Muscle layer of colon (tissue), 2 donors: ENCODE results near the gene AKAP7.

Experiments
- H3K27ac ChIP-seq: one replicate; pipeline ENCODE4 v1.7.0; 2013; ENCODE audit warnings: low read depth, mild to moderate bottlenecking, low read length, moderate library complexity
- H3K27me3 ChIP-seq, 2 donors: one replicate each; pipeline ENCODE4 v1.7.0; 2013; ENCODE audit warnings: low read length in 2 of 2, mild to moderate bottlenecking in 2 of 2; ENCODE audit not compliant: insufficient read depth in 2 of 2, control insufficient read depth in 1 of 2
- H3K36me3 ChIP-seq: one replicate; pipeline ENCODE4 v1.7.0; 2013; ENCODE audit warnings: mild to moderate bottlenecking, low read length; ENCODE audit not compliant: insufficient read depth
- H3K4me1 ChIP-seq: one replicate; pipeline ENCODE4 v1.7.0; 2013; ENCODE audit warnings: mild to moderate bottlenecking, low read length; ENCODE audit not compliant: insufficient read depth
- H3K4me3 ChIP-seq, 2 donors: one replicate each; pipeline ENCODE4 v1.7.0; 2013; ENCODE audit warnings: low read length in 2 of 2, low read depth in 1 of 2, mild to moderate bottlenecking in 1 of 2, moderate library complexity in 1 of 2
- H3K9ac ChIP-seq: one replicate; pipeline ENCODE4 v1.7.0; 2013; ENCODE audit warnings: low read length
- H3K9me3 ChIP-seq: one replicate; pipeline ENCODE4 v1.7.0; 2013; ENCODE audit warnings: mild to moderate bottlenecking, low read length
- donor health status: abdominal sarcoma.
- donor health status: Adenocarcinoma of cecum.

The AKAP7 gene

DNA sequence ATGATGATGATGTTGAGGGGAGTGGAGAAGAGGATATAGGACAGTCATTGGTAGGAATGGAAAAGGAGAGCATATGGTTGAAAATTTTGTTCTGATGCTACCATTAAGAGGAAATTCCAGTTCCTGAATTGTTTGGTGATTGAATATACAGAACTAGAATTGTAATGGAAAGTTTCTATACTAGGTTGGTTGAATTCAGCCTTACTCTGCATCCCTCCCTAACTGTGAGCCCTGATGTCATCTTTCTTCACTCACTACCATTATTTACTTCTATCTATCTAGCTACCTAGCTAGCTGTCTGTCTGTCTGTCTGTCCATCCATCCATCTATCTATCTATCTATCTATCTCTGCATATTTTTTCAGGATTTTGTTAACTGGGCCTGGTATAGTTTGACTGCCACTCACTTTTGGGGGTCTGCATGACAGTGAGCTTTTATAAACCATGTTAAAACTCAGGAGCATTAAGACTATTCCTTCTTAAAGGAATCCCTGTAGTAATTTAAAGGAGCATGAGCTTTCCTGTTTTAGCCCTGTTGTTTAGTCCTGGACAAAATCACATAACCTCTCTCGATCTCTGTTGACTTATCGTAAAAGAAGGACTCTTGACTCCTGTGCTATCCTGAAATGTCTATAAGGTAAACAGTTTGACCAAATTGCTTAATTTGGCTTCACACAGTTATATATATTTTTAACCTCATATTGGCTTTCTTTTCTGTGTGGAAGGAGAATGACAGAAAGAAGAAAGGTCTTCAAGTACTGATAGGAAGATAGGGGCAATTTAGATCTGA lies 71.4 kb downstream of the AKAP7 start:
- Histone ChIP-seq H3K27me3 (no peaks in the 10 kb centered on the region), H3K9me3 (no peaks in the 10 kb centered on the region), H3K4me3 (no peak overlapping the region), H3K27ac (no peak overlapping the region), H3K9ac (no peak overlapping the region), H3K36me3 (no peaks in the 10 kb centered on the region), H3K4me1 (no peaks in the 10 kb centered on the region)

DNA sequence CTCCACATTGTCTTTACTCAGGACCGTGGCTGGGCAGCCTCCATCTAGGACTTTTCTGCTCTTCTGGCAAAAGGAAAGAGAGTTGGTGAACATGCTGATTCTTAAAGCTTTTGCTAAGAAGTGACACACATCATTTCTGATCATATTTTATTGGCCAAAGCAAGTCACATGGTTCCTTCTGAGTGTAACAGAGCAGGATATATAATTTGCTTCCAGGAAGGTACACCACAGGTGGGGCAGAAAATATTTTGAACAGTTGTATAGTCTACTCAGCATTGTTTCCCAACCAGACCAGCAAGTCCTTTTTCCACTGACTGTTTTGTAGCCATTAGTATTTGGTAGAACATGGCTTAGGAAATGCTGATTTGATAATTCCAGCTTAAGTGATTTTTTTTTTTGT lies 73.5 kb downstream of the AKAP7 start:
- H3K9ac ChIP-seq: no peak overlapping the region
- no peaks in the 10 kb centered on the region for H3K36me3 ChIP-seq
- H3K4me3 ChIP-seq: no peak overlapping the region
- H3K9me3 ChIP-seq: no peaks in the 10 kb centered on the region
- H3K27me3 ChIP-seq: no peaks in the 10 kb centered on the region
- no peak overlapping the region for H3K27ac ChIP-seq
- H3K4me1 ChIP-seq: no peaks in the 10 kb centered on the region

DNA sequence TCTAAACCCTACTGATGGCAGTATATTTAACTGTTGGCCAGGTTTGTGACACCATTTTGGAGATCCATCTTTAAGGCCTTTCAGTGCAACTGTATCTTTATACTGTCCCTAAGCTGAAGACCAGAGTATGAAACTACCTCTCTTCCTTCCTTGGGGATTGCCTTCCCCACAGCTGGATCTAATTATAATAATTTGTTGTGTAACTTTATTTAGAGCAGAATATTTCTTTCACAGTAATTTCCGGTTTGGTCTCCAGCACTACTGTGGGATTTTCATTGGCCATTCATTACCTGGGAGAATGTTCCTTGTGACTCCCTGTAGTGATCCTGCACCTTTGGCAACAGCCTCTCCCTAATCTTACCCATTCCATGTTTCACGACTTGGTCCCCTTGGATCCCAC lies 75.2 kb downstream of the AKAP7 start:
- Histone ChIP-seq H3K4me3 (no peak overlapping the region), H3K4me1 (no peaks in the 10 kb centered on the region), H3K9ac (no peak overlapping the region), H3K36me3 (no peaks in the 10 kb centered on the region), H3K27ac (no peak overlapping the region), H3K27me3 (no peaks in the 10 kb centered on the region), H3K9me3 (no peaks in the 10 kb centered on the region)

DNA sequence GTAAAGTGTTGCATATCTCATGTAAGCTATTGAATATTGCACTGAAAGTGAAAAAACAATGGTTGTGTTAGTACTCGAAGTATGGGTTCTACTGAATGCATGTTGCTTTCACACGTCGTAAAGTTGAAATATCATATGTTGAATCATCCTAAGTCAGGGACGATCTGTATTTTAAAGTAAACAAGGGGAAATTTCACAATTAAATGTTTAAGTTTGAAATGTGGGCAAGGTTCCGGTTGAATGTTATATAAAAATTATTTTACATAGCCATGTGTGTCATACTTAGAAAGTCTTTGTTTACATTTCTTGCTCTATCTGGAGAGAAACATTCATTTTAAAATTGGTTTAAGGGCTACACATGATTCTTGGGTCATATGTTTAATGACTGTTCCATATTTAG lies 76.8 kb downstream of the AKAP7 start:
- Histone ChIP-seq H3K27ac (no peak overlapping the region), H3K4me1 (no peaks in the 10 kb centered on the region), H3K27me3 (no peaks in the 10 kb centered on the region), H3K4me3 (no peak overlapping the region), H3K9ac (no peak overlapping the region), H3K9me3 (no peaks in the 10 kb centered on the region), H3K36me3 (no peaks in the 10 kb centered on the region)

DNA sequence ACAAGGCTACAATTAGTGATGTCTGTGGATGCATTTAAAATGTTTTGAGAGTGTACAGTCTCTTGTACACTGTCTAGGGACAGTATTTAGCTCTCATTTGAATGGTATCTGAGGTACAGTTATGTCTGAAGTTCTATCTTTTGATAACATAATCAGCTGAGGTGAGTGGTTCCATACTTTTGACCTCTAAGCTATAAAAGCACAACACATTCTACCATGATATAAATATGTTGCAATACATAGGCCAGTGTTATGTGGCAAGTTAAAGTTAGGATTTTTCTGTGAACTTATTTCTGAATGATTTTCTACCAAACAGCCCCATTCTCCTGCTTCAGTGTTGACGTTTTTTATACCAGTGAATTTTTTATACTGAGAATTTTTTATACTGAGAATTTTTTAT lies 77.6 kb downstream of the AKAP7 start:
- Histone ChIP-seq H3K9me3 (no peaks in the 10 kb centered on the region), H3K27ac (no peak overlapping the region), H3K4me1 (no peaks in the 10 kb centered on the region), H3K36me3 (no peaks in the 10 kb centered on the region), H3K4me3 (no peak overlapping the region), H3K9ac (no peak overlapping the region), H3K27me3 (no peaks in the 10 kb centered on the region)

DNA sequence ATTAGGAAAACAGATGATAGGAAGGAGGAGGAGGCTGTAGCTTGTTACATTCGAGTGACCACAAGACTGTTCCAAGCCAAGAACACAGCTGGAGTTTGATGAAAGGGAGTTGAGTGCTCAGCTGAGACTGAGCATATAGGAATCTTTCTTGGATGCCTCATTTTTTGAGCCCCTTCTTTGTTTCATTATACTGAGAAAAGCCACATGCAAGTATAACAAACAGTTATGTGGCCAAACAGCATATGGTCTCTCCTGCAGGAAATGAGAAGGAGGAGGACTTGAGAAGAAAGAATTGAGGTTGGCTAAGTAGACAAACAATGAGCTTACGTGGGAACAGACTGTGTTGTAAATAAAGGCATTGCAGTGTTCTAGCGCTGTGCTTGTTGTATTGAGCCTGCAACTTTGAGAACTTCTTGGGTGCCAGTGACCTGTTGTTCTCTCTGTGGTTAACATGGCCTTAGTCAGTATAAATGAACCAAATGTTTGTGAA lies 78.3 kb downstream of the AKAP7 start:
- Histone ChIP-seq H3K9me3 (no peaks in the 10 kb centered on the region), H3K4me3 (no peak overlapping the region), H3K9ac (no peak overlapping the region), H3K4me1 (no peaks in the 10 kb centered on the region), H3K27ac (no peak overlapping the region), H3K27me3 (no peaks in the 10 kb centered on the region), H3K36me3 (no peaks in the 10 kb centered on the region)

DNA sequence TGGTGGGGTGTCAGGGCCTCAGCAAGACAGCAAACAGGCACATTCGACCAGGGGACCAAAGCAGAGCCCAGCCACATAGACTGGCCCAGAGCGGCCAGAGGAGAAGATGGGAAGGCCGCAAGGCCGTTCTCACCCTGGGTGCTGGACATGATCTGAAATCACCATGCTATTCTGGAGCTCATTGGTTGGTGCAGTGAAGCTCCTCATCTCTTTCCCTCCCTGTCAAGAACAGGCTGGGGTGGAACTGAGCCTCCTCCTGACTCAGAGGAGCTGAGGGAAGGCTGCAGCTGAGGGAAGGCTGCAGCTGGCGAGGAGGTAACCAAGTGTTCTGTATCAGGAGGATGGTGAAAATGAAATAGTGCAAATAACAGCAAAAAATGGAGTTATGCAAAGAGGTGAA lies 80.0 kb downstream of the AKAP7 start:
- no peak overlapping the region for H3K4me3 ChIP-seq
- no peak overlapping the region for H3K27ac ChIP-seq
- no peaks in the 10 kb centered on the region for H3K36me3 ChIP-seq
- H3K4me1 ChIP-seq: no peaks in the 10 kb centered on the region
- H3K9ac ChIP-seq: no peak overlapping the region
- H3K9me3 ChIP-seq: no peaks in the 10 kb centered on the region
- H3K27me3 ChIP-seq: no peaks in the 10 kb centered on the region

DNA sequence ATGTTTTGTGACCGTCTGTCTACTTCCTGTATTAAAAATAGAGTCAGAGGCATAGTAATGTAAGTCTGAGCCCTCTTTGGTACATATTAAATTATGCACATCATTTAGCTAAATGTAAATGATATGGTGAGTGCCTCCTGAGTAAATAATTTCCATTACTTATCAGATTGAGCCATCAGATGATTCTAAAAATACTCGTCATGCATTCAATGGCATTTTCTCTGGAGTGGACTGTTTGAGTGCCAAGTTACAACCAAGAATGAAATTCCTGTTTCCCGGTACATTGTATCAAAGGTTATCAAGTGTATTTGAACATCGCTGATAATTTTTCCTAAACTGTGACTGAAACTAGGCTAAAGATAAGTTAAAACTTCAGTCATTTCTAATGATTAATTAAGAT lies 81.0 kb downstream of the AKAP7 start:
- Histone ChIP-seq H3K27ac (no peak overlapping the region), H3K4me1 (no peaks in the 10 kb centered on the region), H3K9me3 (no peaks in the 10 kb centered on the region), H3K27me3 (no peaks in the 10 kb centered on the region), H3K9ac (no peak overlapping the region), H3K36me3 (peaks cover under 1% of the 10 kb centered on the region), H3K4me3 (no peak overlapping the region)

DNA sequence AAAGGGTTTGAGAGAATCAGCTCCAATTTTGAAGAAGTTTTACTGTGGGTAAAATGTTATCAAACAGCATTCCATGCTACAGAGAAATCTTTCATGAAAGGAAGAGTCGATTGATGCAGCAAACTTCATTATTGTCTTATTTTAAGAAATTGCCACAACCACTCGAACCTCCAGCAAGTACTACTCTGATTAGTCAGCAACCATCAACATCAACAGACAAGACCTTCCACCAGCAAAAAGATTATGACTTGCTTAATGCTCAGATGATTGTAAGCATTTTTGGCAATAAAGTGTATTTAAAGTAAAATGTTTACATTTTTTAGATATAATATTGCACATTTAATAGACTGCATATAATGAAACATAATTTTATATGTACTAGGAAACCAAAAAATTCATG lies 87.5 kb downstream of the AKAP7 start:
- peaks cover 6% of the 10 kb centered on the region for H3K36me3 ChIP-seq
- H3K27me3 ChIP-seq: no peaks in the 10 kb centered on the region
- no peaks in the 10 kb centered on the region for H3K4me1 ChIP-seq
- no peak overlapping the region for H3K4me3 ChIP-seq
- H3K9me3 ChIP-seq: no peaks in the 10 kb centered on the region
- no peak overlapping the region for H3K27ac ChIP-seq
- H3K9ac ChIP-seq: no peak overlapping the region

DNA sequence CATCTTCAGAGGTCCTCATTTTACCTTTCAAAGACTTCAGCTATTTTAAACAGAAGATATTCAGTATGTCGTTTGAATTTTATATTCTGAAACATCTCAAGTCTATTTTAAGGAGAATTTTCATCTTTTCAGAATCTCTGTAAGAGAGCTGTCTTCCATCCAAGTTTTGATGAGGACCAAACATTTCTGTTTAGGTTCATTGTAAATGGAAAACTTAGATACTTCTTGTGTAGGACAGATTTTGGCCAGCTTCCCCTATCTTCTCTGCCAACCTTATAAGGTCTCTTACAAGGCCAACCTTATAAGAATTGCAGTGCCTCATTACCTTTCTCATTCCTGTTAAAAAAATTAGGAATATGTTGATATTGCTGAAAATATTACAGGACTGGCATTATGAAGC lies 88.1 kb downstream of the AKAP7 start:
- no peak overlapping the region for H3K4me3 ChIP-seq
- peaks cover 6% of the 10 kb centered on the region for H3K36me3 ChIP-seq
- no peaks in the 10 kb centered on the region for H3K9me3 ChIP-seq
- no peak overlapping the region for H3K9ac ChIP-seq
- H3K27me3 ChIP-seq: no peaks in the 10 kb centered on the region
- H3K27ac ChIP-seq: no peak overlapping the region
- no peaks in the 10 kb centered on the region for H3K4me1 ChIP-seq

DNA sequence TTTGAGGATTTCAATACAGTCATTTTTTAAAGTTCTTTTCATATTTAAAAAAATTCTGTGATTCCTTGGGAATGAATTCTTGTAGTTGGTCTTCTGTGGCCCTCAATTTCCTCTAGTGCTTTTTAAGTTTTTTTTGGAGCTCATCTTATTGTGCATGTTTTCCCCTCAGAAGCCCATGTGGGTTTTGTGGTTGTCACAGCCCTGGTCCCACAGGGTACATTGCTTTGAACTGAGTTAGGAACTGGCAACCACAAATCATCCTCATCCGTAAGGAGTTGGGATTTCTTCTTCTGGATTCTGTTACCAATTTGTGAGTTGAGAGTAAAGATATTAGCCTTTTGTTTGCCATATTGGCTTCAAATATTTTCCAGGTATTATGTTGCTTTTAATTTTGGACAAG lies 89.9 kb downstream of the AKAP7 start:
- H3K27ac ChIP-seq: no peak overlapping the region
- no peaks in the 10 kb centered on the region for H3K9me3 ChIP-seq
- no peak overlapping the region for H3K4me3 ChIP-seq
- H3K4me1 ChIP-seq: no peaks in the 10 kb centered on the region
- H3K36me3 ChIP-seq: peaks cover 6% of the 10 kb centered on the region
- H3K27me3 ChIP-seq: no peaks in the 10 kb centered on the region
- no peak overlapping the region for H3K9ac ChIP-seq

DNA sequence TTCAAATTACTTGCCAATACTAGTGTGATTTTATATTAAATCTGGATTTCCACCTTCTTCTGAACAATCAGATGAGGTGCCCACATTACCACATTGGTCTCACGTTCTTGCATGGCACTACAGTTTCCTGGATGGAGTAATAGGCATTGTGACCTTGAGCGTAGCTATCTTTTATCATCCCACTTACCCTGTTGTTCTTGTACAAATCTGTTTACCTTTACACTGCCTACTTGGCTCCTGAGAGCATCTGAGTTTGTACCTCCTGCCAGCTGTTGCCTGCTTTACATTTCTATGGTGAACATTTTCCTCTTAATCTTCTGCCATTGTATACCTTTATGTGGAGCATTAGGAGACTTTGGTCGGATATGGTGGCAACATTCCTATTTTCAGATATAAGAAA lies 90.7 kb downstream of the AKAP7 start:
- peaks cover 6% of the 10 kb centered on the region for H3K36me3 ChIP-seq

More for the DNA sequence above, 90.7 kb downstream of the AKAP7 start:
- Histone ChIP-seq H3K9ac (no peak overlapping the region), H3K27me3 (no peaks in the 10 kb centered on the region), H3K9me3 (no peaks in the 10 kb centered on the region), H3K4me1 (no peaks in the 10 kb centered on the region), H3K4me3 (no peak overlapping the region), H3K27ac (no peak overlapping the region)
